GM18508 (cell line): ENCODE results near the gene SPRED3.
"Not testable (repeated sequence)": the region's sequence is repeated elsewhere in the genome, so short reads cannot be mapped to it uniquely, and the experiment has no call there.

ENCODE experiments used
- ATAC-seq: cut with Tn5 transposase; IDR thresholded peaks from one replicate; pipeline ENCODE4 v1.9.1; 2021; ENCODE audit warnings: moderate number of reproducible peaks; ENCODE audit not compliant: insufficient read depth, unreplicated experiment

Gene SPRED3, protein sequence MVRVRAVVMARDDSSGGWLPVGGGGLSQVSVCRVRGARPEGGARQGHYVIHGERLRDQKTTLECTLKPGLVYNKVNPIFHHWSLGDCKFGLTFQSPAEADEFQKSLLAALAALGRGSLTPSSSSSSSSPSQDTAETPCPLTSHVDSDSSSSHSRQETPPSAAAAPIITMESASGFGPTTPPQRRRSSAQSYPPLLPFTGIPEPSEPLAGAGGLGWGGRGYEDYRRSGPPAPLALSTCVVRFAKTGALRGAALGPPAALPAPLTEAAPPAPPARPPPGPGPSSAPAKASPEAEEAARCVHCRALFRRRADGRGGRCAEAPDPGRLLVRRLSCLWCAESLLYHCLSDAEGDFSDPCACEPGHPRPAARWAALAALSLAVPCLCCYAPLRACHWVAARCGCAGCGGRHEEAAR

DNA sequence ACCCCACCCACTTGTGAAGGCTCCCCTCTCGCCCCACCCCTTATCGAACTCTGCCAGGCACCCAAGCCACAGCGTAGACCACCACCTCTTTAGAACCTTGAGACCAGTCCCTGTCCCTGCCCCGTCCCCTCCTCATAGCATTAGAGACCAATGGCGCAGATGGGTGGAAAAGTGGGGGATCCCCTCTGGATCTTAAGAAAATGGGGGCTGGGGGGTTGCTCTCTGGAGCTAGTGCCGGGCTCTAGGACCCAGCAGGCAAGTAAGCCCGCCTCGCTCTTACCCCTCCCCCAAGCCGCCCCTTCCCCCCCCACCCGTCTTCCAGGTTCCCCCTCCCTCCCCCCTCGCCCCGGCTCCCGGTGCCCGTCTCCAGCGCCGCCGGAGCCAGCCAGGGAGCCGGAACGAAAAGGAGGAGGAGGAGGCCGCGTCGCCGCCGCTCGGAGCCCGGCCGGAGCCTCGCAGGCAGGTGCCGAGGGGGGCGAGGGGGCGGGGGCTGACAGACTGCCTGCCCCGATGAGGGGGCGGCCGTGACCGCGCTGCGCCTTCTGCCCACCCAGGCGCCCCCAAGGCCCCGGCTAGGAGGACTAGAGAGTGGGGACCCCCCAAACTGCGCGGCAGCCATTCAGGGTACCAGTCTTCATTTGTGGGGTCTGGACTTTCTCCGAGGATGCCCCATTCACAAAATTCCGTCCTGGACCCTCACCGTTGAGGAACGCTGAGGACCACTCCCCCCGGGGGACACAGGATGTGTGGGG, at the start of gene SPRED3:
TSS of gene SPRED3 (plus strand) at position 349 of the 752 bp plus-strand sequence. CDS start 1,606 bp downstream, outside the sequence.
- ATAC-seq: no peak

- ATAC-seq: not testable (repeated sequence)
Measured at GRCh38 chr19:38339011-38339410, 49.5 kb upstream of the SPRED3 start.

DNA sequence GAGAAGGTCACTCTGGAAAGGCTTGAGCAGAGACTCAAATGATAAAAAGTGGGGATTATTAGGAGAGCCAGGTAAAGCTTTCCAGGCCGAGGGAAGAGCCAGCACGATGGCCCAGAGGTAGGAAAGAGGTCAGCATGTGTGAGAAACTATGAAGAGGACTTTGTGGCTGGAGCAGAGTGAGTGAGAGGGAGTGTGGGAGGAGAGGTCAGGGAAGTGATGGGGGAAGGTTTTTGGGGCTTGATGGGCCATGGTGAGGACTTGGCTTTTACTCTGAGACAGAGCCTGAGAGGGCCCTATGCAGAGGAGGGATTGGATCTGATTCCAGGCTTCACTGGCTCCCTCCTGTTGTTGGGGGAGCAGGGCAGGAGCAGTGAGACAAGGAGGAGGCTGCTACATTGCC, 47.6 kb upstream of the SPRED3 start:
- ATAC-seq: no peak

- ATAC-seq: no peak
Measured at GRCh38 chr19:38346837-38347236, 41.7 kb upstream of the SPRED3 start.

- ATAC-seq: no peak
Measured at GRCh38 chr19:38350883-38351282, 37.6 kb upstream of the SPRED3 start.

DNA sequence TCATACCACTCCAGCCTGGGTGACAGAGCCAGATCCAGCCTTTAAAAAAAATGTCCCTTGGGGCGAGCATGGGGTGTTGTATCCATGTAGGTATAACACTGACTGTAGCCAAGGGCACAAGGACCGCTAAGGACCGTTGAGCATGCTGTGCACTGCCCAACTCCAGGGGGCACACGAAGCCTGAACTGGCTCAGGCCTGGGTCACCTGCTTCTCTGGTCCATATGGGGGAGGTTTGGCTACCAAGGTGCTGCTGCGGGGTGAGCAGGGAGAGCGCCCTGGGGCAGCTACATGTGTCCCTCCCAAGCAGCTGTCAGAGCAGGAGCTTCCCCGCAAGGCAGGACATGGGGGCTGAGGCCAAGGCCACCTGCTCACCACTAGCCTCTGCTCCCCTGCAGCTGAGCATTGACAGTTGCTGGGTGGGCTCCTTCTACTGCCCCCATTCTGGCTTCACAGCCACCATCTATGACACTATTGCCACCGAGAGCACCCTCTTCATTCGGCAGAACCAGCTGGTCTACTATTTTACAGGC, 36.6 kb upstream of the SPRED3 start:
- no peak for ATAC-seq

DNA sequence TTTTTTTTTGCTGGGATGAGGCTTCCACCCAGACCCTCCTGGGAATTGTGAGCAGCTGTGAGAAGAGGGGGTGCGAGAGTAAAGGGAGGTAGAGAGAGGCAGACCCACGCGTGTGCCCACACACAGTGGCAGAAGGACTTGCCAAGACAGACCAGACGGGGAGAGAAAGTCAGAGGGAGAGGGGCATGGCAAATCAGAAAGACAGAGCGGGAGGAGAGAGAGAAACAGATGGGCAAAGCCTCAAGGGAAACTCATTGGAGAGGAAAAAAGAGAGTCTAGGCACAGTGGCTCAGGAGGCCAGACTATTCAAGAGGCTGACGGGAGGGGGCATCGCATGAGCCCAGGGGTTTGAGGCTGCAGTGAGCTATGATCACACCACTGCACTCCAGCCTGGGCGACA, 35.9 kb upstream of the SPRED3 start:
- ATAC-seq: no peak

DNA sequence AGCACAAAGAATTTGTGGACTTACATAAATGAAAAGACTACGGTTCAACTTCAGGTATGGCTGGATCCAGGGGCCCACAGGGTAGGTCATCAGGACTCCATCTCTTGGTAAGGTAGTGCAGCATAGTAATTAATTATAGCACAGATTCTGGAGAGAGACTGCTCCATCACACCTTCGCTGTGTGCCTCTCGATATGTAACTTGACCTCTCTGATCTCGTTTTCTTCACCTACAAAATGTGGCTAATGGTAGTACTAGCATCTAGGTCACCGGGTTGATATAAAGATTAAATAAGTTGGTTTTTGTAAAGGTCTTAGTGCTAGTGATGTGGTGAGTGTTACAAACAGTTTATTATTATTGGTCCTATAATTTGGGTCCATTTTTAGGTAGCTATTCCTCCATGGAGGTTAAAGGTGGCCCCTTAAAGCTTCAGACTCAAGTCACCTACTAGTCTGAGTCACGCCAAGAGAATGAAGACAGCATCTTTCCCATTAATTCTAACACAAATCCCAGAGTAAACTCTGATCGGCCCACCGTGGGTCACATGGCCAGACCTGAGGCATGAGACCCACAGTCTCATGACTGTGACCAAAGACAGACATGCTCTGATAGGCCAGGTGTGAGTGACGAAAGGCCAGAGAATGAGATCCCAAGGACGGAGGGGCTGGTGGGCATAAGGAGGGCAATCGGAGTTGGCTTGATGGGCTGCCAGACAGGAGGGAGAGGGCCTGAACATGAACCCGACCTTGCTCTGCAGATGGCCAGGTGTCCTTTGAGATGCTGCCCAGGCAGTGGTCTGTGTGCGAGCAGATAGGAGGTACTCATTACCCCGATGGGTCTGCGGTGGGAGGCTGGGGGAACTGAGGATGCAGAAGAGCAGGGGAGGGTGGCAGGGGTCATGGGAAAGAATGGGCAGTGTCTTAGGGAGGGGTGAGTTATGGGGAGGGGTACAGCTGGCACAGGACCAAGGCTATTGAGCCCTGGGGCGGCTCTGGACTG, 32.5 kb upstream of the SPRED3 start:
- ATAC-seq: no peak

- ATAC-seq: no peak
Measured at GRCh38 chr19:38358071-38358470, 30.4 kb upstream of the SPRED3 start.

DNA sequence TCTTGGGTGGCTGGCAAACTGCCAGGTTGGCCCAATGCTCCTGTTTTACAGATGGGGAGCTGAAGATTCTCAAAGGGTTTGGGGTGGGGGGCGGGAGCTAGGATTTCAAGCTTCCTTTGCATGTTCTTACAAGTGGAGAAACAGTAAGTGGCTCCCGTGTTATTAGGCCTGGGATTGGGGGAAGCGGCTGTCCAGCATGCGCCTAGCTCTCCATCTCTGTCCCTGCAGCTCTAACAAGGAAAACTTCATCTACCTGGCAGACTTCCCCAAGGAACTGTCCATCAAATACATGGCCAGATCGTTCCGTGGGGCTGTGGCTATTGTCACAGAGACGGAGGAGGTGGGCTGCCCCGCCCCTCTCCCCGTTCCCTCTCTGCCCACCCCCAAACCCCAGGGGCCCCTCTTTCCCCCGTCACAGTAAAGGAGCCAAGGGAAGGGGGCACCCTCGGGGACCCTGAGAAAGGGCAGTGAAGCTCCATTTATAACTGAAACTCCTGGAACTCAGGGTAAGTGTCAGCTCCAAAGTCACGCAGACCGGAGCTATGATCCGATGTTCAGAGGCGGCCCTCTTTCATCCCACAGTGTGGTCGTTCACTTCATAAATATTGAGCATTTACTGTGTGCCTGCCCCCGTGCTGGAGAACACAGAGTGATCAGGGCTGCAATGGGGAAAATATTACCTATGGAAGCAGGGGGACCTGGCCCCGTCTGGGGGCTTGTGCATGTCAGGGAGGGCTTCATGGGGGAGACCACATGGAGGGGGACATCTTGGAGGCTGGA, 29.1 kb upstream of the SPRED3 start:
- ATAC-seq: no peak

DNA sequence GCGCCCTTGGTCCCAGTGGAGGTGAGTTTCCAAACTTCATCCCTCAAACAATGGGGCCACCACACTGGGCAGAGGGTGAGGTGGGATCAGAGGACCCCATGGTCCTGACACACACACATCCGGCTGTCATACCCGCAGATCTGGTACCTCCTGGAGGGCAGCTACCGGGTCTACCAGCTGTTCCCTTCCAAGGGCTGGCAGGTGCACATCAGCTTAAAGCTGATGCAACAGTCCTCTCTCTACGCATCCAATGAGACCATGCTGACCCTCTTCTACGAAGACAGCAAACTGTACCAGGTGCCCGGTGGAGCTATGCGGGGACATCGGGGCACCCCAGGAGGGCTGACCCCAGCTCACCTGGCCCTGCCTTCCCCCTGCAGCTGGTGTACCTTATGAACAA, 28.1 kb upstream of the SPRED3 start:
- ATAC-seq: no peak

DNA sequence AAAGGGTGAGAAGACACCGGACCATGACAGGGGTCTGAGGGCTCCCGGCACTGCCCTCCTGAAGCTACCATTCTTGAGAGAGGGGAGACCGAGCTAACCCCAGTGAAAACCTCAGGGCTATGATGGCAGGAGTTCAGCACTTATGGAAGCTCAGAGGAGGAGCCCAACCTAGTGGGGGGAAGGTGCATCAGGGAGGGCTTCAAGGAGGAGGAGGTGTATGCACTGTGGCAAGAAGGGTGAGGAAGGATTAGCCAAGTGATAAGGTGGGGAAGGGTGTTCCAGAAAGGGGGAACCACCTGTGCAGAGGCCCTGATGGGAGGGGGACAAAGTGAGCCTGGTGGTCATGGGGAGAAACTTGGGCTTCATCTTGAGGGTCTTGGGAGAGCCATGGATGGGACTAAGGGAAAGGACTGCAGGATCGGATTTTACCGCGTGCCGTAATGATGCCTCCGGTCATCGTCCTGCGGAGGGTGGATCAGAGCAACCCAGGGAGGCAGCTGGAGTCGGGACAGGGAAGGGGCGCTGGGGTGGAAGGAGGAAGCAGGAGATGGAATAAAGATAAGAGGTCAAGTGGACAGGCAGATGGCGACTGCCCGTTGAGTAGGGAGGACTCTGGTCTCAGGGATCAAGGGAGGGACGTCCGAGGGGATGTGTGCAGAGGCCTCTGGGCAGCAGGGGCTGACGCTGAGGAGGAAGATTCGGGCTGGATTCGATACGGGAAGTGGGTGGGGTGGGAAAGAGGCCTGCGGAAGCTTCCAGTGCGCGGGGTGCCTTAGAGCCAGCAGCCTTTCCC, 27.5 kb upstream of the SPRED3 start:
- no peak for ATAC-seq

DNA sequence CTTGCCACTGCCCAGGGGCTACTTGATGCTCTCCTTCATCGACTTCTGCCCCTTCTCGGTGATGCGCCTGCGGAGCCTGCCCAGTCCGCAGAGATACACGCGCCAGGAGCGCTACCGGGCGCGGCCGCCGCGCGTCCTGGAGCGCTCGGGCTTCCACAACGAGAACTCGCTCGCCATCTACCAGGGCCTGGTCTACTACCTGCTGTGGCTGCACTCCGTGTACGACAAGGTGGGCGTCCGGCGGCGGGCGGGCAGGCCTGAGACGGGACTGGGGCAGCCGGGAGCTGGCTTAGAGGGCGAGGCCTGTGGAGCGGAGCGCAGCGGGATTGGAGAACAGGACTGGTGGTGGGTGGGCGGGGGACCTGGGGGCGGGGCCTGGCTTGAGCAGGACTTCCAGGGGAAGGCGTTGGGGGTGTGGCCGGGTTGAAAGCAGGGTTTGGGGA, 26.8 kb upstream of the SPRED3 start:
- no peak for ATAC-seq

DNA sequence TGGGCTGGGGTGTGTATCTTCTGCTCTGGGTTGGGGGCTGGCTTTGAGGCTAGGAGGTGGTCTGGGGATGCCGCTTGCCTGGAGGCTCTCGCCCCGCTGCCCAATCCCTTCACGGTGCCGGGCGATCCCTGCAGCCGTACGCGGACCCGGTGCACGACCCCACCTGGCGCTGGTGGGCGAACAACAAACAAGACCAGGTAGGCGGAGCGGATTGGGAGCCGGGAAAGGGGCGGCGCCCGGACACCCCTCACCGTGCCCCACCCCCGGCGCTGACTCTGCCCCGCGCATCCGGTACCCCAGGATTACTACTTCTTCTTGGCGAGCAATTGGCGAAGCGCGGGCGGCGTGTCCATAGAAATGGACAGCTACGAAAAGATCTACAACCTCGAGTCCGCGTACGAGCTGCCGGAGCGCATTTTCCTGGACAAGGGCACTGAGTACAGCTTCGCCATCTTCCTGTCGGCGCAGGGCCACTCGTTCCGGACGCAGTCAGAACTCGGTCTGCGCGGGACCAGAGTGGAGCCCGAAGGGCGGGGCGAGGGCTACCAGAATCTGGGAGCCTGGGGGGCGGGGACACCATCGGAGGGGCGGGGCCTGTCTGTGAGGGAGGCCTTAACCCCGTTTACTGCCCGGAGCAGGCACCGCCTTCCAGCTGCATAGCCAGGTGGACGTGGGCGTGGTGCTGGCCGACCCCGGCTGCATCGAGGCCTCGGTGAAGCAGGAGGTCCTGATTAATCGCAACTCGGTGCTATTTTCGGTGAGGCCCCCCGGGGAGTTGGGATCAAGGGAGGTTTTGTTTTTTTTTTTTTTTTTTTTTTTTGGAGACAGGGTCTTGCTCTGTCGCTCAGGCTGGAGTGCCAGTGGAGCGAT, 26.2 kb upstream of the SPRED3 start:
- ATAC-seq: no peak

DNA sequence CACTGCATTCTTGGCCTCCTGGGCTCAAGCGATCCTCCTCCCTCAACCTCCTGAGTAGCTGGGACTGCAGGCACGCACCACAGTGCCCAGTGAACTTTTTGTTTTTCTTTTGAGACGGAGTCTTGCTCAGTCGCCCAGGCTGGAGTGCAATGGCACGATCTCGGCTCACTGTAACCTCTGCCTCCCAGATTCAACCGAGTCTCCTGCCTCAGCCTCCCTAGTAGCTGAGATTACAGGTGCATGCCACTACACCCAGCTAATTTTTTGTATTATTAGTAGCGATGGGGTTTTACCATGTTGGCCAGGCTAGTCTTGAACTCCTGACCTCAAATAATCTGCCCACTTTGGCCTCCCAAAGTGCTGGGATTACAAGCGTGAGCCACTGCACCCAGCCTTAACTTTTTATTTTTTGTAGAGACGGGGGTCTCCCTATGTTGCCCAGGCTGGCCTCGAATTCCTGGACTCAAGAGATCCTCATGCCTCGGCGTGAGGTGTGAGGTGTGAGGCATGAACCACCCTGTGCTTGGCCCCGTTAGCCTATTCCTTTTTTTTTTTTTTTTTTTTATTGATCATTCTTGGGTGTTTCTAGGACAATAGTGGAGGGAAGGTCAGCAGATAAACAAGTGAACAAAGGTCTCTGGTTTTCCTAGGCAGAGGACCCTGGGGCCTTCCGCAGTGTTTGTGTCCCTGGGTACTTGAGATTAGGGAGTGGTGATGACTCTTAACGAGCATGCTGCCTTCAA, 25.4 kb upstream of the SPRED3 start:
- ATAC-seq: not testable (repeated sequence)

- no peak for ATAC-seq
Measured at GRCh38 chr19:38367041-38367440, 21.5 kb upstream of the SPRED3 start.

- ATAC-seq: no peak
Measured at GRCh38 chr19:38369584-38369983, 18.9 kb upstream of the SPRED3 start.
